ENCODE data around the gene SMYD3.

Gene SMYD3

DNA sequence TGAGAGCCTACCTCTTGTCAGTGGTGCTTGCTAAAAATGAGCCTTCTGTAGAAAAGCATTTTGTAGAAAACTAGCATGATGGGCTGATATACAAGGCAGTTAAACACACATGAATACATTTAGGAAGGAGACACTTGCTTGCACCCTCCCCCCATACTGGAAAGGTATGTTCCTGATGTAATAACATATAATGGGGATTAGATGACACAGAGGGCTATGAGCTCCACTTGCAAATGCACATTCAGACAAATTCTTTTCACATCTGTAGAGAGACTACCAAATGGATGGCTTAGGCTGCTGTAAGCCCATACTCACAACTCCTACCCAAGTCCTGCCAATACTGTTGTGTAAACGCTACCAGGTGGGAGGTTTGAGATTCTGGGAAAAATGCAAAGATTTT, 634.0 kb downstream of the SMYD3 start:
- peak in 1 of 2 experiments; percentile 68 for DNase-seq (ENCODE audit: low read depth in 2 of 2)

DNA sequence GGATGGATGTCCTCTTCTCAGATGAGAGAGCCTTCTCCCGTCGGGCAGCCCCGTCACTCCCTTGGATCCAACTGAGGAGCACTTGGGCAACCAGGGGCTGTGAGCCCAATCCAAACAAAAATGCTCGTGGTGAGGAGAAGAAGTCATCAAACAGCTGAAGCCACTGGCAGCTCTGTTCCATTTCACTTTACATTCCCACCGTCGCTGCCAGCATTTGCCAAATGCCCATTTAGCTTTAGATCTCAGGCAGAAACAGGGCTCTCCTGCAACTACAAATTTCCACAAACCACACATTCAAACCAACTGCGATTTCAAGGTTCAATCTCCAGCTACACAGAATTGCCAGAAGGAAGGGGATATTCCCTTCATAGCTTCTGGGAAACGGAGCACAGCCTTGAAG, 634.6 kb downstream of the SMYD3 start:
- no peak for DNase-seq (ENCODE audit: low read depth in 2 of 2)

DNA sequence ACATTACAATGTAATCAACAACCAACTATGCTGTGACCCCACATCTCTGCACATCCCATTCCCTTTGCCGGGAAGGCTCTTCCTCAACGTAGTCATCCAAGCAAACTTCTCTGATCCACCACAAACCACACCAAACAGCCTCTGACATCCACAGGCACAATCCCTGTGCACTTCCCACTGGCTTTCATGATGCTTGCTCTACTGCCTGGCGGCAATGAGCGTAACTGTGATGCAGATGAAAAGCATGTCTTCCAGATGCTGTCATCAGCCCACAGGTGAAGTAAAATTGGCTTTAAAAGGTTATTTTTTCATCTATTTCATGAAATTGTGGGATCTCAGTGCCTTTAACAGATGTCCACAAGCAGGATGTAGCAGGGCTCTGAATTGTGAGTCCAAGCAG, 635.2 kb downstream of the SMYD3 start:
- peak; percentile 94 to 95 for DNase-seq (ENCODE audit: low read depth in 2 of 2)

DNA sequence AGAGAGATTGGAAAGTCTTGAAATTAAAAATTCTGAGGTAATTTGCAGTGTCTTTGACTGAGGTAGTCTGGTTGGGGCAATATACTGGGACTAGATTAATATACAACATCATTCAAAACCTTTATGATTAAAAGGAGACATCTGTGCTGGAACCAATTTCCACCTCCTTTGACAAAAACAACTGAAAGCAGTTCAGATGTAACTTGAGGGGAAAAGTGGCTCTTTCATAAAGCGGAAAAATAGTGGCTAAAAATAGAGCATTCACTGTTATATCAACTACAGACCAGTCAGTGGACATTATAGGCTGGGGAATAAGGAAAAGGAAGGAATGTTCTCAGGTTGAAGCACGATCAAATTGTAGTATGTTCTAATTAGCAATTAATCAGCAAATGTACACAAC, 635.9 kb downstream of the SMYD3 start:
- DNase-seq (ENCODE audit: low read depth in 2 of 2), result no peak

DNA sequence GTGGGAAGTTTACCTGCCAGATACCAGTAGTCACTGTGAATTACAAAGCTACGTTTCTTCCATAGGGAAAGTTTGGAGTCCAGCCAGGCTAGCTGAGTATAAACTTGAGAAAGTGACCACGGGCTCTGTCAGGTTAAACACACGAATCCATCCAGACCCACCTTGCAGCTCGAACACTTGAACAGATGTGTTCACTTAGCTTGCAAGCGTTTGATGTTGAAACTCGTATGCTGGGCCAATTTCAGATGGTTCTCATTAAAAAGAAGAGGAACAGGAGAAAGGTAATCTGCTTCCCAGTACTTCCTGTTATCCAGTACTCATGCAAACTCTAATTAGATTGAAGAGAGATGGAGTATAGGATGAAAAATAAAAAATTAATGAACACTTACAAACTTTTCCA, 636.4 kb downstream of the SMYD3 start:
- no peak for DNase-seq (ENCODE audit: low read depth in 2 of 2)

DNA sequence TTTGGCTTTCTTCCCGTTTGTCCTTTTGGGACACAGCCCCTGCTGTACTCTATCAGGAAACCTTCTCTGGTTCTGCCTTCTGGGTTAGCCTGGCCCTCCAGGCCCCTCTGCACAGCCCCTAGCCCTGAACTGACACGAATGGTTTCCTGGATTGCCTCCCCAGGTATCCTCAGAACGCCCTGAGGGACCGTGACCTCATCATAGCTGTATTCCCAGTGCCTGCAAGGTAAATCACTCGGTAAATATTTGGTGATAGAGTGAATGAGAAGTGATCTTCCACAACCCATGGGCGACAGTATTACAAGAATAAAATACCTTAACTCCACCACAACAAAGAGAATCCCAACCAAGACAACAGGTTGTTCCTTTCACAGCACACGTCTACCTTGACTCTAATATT, 637.2 kb downstream of the SMYD3 start:
- DNase-seq (ENCODE audit: low read depth in 2 of 2), result no peak

DNA sequence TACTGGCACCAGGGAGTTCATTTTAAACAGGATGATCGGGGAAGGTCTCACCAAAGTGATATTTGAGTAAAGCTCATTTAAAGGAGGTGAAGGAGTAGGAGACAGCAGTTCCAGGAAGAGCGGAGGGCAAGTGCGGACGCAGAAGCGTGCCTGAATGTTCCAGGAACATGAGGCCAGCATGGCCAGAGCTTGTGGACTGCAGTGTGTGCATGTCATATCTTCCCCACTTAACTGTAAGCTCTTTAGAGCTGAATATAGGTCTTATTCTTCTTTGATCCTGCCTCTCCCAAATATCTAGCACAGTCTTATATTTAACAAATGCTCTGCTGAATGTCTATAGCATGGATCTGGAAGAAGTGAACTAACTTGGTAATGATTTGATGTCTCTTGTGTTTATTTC, 639.3 kb downstream of the SMYD3 start:
- DNase-seq (ENCODE audit: low read depth in 2 of 2), result no peak

DNA sequence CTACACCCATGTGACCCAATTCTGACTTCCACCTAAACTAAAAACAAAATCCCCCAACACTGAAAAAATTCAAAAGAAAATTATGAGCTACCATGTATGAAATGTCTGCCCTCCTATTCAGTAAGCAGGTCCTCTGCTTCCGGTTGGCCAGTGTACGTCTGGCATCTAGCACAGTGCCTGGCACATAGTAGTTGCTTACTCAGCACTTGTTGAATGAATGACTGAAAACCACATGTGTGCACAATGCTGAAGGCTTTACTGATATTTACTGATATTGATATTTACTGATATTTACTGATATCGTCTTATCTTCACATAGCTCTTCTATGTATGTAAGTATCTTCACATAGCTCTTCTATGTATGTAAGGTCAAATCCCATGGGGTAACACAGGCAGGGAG, 642.2 kb downstream of the SMYD3 start:
- no peak for DNase-seq (ENCODE audit: low read depth in 2 of 2)

DNA sequence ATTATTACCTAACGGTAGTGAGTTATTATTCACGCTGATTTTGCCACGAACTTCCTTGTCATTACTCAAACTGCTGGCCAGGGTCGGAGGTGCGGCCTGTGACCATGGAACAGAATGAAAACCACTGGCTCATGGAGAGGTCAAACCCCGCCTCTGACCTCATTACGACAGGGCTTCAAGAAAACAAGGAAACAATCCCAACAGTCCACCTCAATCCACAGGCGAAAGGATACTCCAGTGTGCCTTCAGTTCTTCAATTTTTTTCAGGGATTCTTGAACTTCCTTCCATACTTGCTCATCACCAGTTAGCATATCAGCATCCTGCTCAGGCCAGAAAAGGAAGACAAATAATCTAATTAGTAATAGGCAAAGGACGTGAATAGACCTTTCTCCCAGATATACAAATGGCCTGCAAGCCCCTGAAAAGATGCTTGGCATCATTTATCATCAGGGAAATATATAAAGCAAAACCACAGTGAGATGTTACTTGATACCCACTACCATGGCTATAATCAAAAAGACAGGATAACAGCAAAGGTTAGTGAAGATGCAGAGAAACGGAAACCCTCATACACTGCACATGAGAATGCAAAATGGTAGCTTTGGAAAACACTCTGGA, 643.4 kb downstream of the SMYD3 start:
- DNase-seq (ENCODE audit: low read depth in 2 of 2), result no peak

DNA sequence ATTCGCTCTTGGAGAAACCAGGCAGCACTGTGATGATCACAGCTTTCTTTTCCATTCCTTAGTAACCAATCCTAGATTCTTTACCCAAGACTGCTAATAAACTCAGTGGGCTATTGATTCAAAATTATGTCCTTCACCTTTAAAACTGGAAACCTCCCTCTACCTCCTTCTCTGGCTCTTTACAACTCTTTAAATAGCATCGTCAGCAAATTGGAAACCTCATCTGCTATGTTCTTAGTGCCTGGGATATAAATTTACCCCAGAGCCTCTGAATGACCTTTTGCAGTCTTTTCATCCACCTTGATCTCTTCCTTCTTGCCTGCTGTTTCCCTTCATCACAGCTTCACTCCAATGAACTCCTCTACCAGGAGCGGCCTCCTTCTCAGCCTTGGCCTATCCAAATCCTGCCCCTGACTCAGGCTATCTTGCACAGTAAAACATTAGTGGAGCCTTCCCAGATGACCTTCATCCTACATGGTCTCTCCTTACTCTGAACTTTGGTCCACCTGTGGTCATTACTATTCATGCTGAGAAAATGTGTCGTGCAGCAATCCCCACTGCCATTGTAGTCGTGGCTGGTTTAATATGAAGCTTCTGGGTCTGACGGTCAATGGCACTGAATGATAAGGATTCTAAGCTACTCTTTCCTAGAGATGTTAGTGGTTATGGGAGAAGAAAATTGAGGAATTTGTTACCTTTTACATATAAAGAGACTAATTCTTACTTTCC, 644.1 kb downstream of the SMYD3 start:
- DNase-seq (ENCODE audit: low read depth in 2 of 2), result no peak

DNA sequence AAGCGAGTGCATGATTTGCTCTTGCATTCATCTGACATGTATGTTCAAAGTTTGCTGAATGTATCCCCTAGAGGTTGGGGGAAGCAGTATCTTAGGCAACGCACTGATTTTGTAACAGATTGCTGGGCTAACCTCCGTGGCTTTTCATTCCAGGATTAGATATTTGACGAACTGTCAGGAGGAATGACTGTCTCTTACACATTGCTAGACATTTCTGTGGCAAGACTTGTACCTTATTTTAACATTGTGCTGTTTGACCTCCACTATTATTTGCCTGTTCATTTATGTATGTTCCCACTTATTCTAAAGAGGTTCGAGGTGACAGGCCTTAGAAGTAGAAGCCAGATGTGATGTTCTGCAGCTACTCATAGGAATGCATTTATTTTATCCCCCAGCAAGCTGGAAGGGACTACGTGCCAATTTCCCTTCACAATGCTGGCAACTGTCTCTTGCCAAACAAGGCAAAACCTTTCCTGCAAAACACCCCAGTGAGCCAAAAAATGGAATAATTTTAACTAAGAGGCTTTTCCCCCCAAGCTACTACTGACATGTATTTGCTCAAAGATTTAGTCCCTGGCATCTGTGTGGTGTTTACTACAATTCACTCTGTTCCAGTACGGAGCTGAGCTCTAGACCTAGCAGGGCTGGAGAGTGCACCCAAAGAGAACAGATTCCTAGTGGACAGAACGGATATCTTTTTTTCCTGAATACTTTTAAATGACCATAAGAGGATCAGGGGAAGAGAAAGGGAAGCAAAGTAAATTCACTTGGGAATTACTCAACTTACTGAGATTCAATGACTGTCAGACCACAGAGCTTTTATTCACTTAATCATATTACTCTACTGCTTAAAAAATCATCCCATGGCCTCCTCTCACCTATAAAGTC, 646.2 kb downstream of the SMYD3 start:
- DNase-seq (ENCODE audit: low read depth in 2 of 2), result peak; percentile 91 to 94

DNA sequence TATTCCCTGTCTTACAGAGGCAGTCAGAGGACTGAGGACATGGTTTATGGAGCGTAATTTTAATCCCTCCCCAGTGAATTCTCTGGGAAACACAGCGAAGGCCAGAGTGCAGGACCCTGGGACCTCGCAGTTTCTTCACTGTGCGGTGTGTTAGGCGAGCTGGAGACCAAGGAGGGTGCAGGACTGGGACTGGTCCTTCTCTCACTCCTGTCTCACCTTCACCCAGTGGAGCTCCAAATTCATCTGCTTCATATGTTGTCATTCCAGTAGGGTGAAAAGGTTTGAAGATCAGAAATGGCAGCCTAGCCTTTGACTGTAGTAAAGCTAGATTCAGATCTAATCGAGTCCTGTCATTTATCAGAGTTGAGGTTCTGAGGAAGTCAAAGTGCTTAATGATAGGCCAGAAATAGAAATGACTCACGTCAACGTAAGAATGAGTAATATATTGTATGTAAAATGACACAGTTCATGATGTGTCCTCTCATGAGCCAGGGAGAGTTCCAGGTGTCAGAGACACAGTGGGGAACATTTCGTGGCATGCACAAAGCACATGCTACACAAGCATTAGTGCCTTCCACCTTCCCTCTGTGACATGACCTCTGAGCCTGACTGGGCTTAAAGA, 647.5 kb downstream of the SMYD3 start:
- DNase-seq (ENCODE audit: low read depth in 2 of 2), result no peak

DNA sequence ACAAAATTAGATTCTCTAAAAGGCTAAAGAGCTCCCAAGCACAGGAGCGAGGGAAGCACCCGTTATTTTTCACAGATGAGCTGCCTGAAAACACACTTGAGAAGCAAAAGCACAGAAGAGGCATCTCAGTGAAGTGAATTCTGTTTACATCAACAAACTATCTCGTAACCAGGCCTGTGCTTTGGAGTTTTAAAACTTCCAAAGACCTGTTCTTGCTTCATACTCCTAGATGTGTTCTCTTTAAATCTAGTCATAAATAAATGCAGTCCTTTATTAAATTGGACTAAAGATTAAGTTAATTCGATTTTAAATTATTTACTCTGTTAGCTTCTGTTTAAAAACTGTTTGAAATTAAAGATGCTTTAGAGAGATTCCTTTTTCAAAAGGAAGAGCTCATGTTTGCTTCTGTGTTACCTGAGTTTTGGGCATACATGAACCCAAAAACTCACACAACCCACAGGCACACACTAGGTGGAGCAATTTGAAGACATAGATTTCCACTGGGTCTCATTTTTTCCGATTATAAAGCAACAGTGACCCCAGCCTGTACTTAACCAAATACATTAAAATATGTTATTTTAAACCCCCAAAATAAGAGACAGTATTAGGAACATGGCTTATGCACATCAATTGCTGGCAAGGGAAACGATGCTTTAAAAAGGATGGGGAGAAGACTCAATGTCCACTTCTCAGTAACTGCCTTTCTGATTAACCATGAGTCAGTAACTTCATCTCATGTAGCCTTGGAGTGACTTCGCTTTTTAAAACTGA, 648.2 kb downstream of the SMYD3 start:
- no peak for DNase-seq (ENCODE audit: low read depth in 2 of 2)

DNA sequence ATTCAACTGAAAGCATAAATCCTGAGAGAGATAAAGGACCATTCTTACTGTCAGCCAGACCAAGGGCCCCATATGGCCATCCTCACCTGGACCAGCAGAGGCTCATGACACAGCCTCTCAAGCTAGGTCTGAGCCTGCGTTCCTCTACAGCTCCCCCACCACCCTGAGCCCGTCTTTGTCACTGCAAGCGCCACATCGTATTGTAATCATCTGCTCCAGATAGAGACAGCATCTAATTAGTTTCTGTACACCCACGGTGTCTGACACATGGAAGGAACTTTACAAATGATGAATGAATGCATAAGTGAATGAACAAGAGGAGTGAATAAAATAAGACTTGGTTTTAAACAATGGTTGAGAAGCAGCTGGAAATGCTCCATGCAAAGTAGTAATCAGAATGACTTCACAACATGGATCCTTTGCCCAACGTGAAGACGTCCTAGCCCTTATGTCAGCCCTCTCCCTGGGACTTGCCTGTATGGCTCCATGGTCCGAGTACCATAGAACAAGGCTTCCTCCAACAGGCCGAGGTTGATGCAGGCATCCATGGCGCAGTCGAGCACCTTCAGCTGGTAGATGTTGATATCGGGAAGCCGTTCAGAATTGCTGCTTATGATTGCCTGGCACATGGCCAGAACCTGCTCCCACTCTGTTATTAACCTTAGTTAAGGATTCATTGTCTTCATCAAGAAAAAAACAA, 648.9 kb downstream of the SMYD3 start:
- DNase-seq (ENCODE audit: low read depth in 2 of 2), result no peak

DNA sequence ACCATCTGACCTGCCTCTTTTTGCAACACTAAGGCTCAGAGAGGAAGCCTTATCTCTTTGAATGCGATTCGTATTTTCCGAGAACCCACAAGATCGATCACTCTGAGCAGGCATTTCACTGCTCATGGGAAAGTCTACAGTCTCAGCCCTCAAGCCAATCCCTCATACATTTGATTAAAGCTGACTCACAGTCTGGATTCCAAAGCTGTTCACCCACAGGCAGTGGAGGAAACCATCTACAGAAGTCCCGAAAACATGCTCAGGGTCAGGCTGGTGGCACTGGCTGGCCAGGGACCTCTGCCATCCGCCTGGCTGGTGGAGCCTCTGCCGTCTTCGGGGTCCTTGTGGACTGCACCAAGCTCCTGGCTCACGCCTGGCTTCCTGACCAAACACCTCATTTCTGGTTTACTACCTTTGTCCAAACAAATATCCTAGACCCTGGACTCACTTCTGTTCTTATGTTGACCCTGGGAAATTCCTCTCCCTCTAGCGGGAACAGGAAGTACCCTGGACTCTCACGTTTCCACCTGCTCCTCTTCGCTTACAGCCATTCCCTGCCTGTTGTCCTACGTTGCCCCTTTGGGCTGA, 650.0 kb downstream of the SMYD3 start:
- peak in 1 of 2 experiments; percentile 47 for DNase-seq (ENCODE audit: low read depth in 2 of 2)

DNA sequence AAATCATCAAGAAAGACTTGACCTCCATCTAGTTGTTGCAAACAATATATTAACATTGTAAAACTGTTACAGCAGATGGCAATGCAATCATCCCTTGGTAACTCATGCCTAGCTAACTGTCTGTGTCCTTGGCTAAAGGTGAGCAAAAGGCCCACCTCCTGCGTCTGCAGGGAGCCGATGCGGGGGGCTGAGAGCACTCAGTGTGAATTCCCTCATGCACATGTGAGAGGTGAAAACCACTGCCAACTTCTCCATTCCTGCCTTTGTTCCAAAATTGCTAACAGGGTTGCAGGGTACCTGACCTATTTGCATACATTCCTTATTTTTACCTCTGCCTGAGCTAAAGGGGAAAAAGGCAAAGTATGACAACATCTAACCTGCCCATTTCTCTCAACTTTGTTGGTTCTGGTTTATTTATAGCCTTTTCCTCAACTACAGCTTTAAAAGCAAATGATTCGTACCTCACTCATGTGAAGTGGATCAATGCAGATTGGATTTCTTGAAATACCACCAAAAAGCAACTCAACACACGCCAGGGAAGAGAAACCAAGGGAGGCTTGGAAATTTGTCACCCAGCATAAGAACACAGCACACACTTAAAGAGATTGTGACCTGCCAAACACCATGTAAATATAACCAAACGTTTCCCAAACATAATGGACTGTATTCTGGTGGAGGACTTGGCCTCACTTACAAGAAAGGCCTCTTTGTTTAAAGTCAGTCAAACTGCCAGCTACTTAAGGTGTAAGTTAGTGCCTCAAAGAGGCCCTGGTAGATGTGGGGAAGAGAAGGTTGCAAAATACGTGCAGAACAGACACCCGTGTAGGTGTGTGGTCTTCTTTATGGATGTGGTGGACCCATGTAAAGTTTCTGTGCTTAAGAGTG, 651.0 kb downstream of the SMYD3 start:
- no peak for DNase-seq (ENCODE audit: low read depth in 2 of 2)

DNA sequence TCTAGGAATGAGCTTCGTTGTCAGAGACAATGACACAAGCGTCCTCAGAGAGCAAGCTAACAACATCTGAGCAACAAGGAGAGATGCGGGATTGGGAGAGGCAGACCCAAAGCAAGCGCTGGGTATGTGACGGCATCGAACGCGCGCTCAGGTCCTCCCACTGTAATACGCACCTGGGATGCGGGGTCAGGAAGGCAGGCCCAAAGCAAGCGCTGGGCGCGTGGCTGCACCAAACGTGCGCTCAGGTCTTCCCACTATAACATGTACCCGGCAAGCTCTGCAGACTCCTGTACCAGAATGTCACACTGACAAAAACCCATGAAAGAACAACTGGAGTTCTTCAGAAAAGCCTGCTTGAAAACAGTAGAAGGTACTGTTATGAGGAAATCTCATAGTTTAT, 653.8 kb downstream of the SMYD3 start:
- no peak for DNase-seq (ENCODE audit: low read depth in 2 of 2)

DNA sequence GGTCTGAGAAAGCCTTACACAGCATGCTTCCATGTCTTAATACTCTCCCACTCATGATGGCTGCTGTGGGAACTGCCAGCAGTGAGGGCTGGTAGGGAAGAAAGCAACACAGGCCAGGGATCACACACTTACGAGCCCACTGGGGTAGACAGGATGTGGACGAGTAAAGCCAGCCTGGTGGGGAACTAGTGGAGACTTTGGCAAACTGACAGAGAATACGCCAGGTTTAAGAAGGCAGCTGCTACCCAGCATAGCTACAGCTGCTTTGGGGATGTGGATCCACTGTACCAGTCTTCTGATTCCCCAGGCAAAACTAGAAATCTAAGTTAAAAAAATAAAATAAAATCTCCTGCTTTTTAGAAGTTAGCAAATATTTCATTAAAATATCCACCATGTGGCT, 664.0 kb downstream of the SMYD3 start:
- DNase-seq (ENCODE audit: low read depth in 2 of 2), result no peak

DNA sequence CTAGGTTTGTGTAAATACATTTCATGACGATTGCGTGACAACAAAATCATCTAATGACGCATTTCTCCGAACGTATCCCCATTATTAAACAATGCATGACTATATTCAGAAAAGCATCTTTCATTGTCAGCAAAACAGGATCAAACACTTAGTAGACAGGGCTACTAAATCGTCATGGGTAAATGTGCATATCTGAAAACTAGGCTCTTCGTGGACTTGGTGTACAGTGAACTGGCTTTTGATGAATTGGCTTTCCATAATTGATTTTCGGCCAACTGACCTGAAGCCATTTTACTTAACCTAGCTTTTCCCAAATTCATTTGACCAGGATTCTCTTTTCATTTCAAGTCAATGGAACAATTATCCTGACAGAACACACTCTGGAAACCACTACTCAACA, 665.0 kb downstream of the SMYD3 start:
- DNase-seq (ENCODE audit: low read depth in 2 of 2), result no peak

DNA sequence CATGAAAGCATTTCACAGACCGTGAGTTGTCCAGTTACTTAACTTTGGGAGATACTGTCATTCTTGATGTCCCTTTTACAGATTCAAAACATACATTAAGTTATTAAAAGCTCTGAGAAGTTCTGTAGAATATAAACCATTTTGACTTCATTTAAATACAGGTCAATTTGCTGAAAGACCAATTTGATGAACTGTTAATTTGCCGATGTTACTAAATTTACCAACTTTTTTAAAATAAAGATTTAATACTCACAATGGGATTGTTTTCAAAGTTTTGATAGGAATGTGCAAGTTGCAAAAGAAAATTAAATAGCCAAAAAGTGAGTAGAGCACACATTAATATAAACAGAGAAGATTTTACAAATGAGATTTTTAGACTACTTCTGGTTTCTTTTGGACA, 666.1 kb downstream of the SMYD3 start:
- no peak for DNase-seq (ENCODE audit: low read depth in 2 of 2)
